Measurements from ENCODE around the gene PXDC1. TPM values are rescaled to one million over a fixed set of nuclear protein-coding genes. Genes with fewer than 3 reads are reported as not detected.
"Not testable (repeated sequence)": the region's sequence is repeated elsewhere in the genome, so short reads cannot be mapped to it uniquely, and the experiment has no call there.

Gene PXDC1
- total RNA-seq, 2 experiments from 2014 or later: 3.9 to 4.8 TPM

GRCh38 chr6:3701631-3702030 is 49.9 kb downstream of the PXDC1 start:
- H3K4me3 Mint-ChIP-seq: no peak overlapping the region
- no peak overlapping the region for H3K27ac Mint-ChIP-seq
- intact Hi-C loops (cut with micrococcal nuclease): no loop called here
- no peaks in the 10 kb centered on the region for H3K36me3 Mint-ChIP-seq
- POLR2A ChIA-PET: no interaction called here
- no peak for DNase-seq
- H3K9me3 Mint-ChIP-seq: peaks cover 8% of the 10 kb centered on the region
- H3K27me3 Mint-ChIP-seq: peaks cover 18% of the 10 kb centered on the region
- no peaks in the 10 kb centered on the region for H3K4me1 Mint-ChIP-seq (ENCODE audit: low read depth)
- CTCF ChIA-PET: no interaction called here

GRCh38 chr6:3699231-3699630 is 52.3 kb downstream of the PXDC1 start:
- intact Hi-C loops (cut with micrococcal nuclease): no loop called here
- POLR2A ChIA-PET: interaction anchor here (0.6 kb wide), 1 partner anchor 1239 kb away, joined by 3 read pairs; no protein-coding TSS in a partner anchor
- Mint-ChIP-seq H3K9me3 (peaks cover 8% of the 10 kb centered on the region), H3K27ac (no peak overlapping the region), H3K36me3 (no peaks in the 10 kb centered on the region), H3K4me3 (no peak overlapping the region), H3K4me1 (ENCODE audit: low read depth) (no peaks in the 10 kb centered on the region), H3K27me3 (peaks cover 10% of the 10 kb centered on the region)
- no peak for DNase-seq
- CTCF ChIA-PET: no interaction called here

DNA sequence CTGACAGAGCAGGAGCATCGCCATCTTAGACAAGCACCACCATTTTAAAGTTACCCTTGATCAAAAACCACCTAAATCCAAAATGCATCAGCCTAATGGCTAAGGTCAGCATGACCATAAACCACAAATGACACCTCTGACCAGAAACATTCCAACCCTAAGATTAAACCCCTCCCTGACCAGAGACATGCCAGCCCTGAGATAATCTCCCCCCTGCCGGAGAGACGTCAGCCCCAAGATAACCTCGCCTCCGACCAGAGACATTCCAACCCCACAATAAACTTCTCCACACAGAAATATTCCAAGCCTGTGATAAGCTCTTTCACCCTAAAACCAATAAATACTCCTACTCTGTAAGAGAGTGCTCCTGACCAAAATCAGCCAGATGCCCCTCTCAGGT is 53.5 kb downstream of the PXDC1 start:
- intact Hi-C loops (cut with micrococcal nuclease): no loop called here
- H3K4me1 Mint-ChIP-seq (ENCODE audit: low read depth): no peaks in the 10 kb centered on the region
- H3K27ac Mint-ChIP-seq: no peak overlapping the region
- peaks cover 8% of the 10 kb centered on the region for H3K9me3 Mint-ChIP-seq
- peaks cover 10% of the 10 kb centered on the region for H3K27me3 Mint-ChIP-seq
- ChIA-PET POLR2A (no interaction called here), CTCF (interaction anchor here (0.8 kb wide), 1 partner anchor 151 kb away, joined by 3 read pairs; the partner anchor contains the start of gene FAM50B)
- no peak overlapping the region for H3K4me3 Mint-ChIP-seq
- no peak for DNase-seq
- no peaks in the 10 kb centered on the region for H3K36me3 Mint-ChIP-seq

DNA sequence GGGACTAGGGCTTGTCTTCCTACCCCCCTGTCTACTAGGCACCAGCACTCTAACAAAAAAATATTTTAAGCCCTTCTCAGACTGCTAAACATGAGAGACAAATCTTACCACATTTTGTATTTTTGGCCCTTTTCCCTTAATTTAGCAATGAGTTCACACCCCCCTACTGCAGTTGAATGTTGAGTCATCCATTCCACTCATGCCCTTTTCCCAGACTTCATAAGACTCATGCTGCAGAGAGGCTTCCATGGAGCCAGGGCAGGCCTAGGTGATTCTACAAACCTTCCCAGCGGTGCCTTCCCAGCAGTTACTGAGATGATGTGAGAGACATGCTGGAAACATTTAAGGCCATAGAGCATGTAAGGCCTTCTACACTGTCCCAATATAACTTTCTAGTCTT is 53.9 kb downstream of the PXDC1 start:
- DNase-seq: no peak
- Mint-ChIP-seq H3K27ac (no peak overlapping the region), H3K4me1 (ENCODE audit: low read depth) (no peaks in the 10 kb centered on the region), H3K36me3 (no peaks in the 10 kb centered on the region), H3K27me3 (peaks cover 10% of the 10 kb centered on the region), H3K9me3 (peaks cover 8% of the 10 kb centered on the region), H3K4me3 (no peak overlapping the region)
- ChIA-PET CTCF (no interaction called here), POLR2A (no interaction called here)
- intact Hi-C loops (cut with micrococcal nuclease): no loop called here

- Mint-ChIP-seq H3K9me3 (peaks cover 8% of the 10 kb centered on the region), H3K4me1 (ENCODE audit: low read depth) (no peaks in the 10 kb centered on the region), H3K36me3 (no peaks in the 10 kb centered on the region), H3K27ac (no peak overlapping the region), H3K27me3 (peaks cover 10% of the 10 kb centered on the region), H3K4me3 (no peak overlapping the region)
- DNase-seq: no peak
- intact Hi-C loops (cut with micrococcal nuclease): no loop called here
- ChIA-PET POLR2A (no interaction called here), CTCF (no interaction called here)
Measured at GRCh38 chr6:3696525-3697088, 54.9 kb downstream of the PXDC1 start.

DNA sequence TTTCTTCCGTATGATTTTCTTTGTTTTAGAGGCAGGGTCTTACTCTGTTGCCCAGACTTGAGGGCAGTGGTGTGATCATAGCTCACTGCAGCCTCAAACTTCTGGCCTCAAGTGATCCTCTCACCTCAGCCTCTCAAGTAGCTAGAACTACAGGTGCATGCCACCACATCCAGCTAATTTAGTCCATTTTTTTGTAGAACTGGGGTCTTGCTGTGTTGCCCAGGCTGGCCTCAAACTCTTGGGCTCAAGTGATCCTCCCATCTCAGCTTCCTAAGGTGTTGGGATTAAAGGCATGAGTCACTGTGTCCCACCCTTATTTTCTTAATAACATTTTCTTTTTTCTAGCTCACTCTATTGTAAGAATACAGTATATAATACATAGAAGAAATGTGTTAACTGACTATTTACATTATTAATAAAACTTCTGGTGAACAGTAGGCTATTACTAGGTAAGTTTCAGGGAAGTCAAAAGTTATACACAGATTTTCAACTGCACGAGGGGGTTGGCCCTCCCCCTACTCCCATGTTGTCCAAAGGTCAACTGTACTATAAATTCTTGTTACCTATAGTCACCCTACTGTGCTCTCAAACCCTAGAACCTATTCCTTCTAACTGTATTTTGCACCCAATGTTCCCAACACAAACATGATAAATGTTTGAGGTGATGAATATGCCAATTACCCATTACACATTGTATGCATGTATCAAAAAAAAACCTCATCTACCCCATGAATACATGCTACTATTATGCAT is 56.3 kb downstream of the PXDC1 start:
- H3K4me1 Mint-ChIP-seq (ENCODE audit: low read depth): no peaks in the 10 kb centered on the region
- CTCF ChIA-PET: no interaction called here
- H3K9me3 Mint-ChIP-seq: peaks cover 8% of the 10 kb centered on the region
- POLR2A ChIA-PET: no interaction called here
- H3K27me3 Mint-ChIP-seq: peaks cover 10% of the 10 kb centered on the region
- no peak overlapping the region for H3K4me3 Mint-ChIP-seq
- no peak overlapping the region for H3K27ac Mint-ChIP-seq
- H3K36me3 Mint-ChIP-seq: no peaks in the 10 kb centered on the region
- intact Hi-C loops (cut with micrococcal nuclease): no loop called here
- DNase-seq: no peak

DNA sequence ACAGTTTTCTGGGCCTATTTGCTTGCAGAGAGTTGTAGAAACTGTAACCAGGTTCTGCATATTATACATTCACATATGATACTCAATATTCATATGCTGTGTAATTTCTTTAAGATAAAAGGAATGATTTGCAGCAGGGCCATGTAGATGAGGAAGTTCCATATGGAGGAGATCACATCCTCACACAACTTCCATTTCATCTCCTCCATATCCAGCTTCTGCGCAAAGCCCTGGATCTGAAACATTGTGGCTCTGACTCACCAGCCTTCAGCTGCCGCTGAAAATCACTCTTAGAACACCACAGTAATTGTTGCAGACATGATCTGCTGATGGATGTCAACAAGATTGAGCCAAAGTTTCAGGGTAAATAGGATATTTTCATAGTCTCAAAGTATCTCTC is 57.7 kb downstream of the PXDC1 start:
- Mint-ChIP-seq H3K27me3 (peaks cover 7% of the 10 kb centered on the region), H3K27ac (no peak overlapping the region), H3K9me3 (peaks cover 5% of the 10 kb centered on the region), H3K36me3 (no peaks in the 10 kb centered on the region), H3K4me1 (ENCODE audit: low read depth) (no peaks in the 10 kb centered on the region), H3K4me3 (no peak overlapping the region)
- DNase-seq: no peak
- intact Hi-C loops (cut with micrococcal nuclease): no loop called here
- ChIA-PET CTCF (no interaction called here), POLR2A (no interaction called here)

GRCh38 chr6:3690506-3690905 is 61.0 kb downstream of the PXDC1 start:
- Mint-ChIP-seq H3K4me1 (ENCODE audit: low read depth) (no peaks in the 10 kb centered on the region), H3K27me3 (peaks cover 4% of the 10 kb centered on the region), H3K4me3 (no peak overlapping the region), H3K9me3 (no peaks in the 10 kb centered on the region), H3K36me3 (no peaks in the 10 kb centered on the region), H3K27ac (no peak overlapping the region)
- ChIA-PET CTCF (no interaction called here), POLR2A (interaction anchor here (0.6 kb wide), 1 partner anchor 1057 kb away, joined by 3 read pairs; no protein-coding TSS in a partner anchor)
- intact Hi-C loops (cut with micrococcal nuclease): no loop called here
- DNase-seq: no peak

- no peak overlapping the region for H3K27ac Mint-ChIP-seq
- ChIA-PET CTCF (no interaction called here), POLR2A (no interaction called here)
- no peaks in the 10 kb centered on the region for H3K9me3 Mint-ChIP-seq
- intact Hi-C loops (cut with micrococcal nuclease): no loop called here
- H3K36me3 Mint-ChIP-seq: no peaks in the 10 kb centered on the region
- H3K27me3 Mint-ChIP-seq: peaks cover 6% of the 10 kb centered on the region
- no peak overlapping the region for H3K4me3 Mint-ChIP-seq
- no peak for DNase-seq
- no peaks in the 10 kb centered on the region for H3K4me1 Mint-ChIP-seq (ENCODE audit: low read depth)
Measured at GRCh38 chr6:3687847-3688246, 63.7 kb downstream of the PXDC1 start.

DNA sequence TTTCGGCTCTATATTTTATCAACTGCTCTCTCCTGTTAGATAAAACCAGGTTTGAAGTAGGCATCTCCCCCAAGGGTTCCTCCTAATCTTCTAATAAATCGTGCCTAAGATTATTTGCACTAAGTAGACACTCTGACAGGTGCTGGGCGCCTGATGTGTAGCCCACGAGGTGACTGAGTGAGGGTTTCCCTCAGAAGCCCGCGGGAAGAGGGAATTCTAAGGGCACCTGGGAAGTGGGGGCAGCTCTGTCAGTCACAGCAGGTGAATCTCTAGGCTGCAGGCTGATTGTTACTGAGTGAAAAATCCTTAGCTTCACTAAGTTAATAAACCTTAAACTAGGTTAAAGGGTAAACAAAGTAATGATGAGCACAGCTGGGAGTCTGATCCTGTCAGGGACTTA is 68.2 kb downstream of the PXDC1 start:
- no peak for DNase-seq
- POLR2A ChIA-PET: no interaction called here
- Mint-ChIP-seq H3K36me3 (no peaks in the 10 kb centered on the region), H3K27me3 (peaks cover 9% of the 10 kb centered on the region), H3K4me3 (no peak overlapping the region), H3K9me3 (peaks cover 2% of the 10 kb centered on the region), H3K4me1 (ENCODE audit: low read depth) (no peaks in the 10 kb centered on the region), H3K27ac (no peak overlapping the region)
- CTCF ChIA-PET: no interaction called here
- intact Hi-C loops (cut with micrococcal nuclease): no loop called here

GRCh38 chr6:3678946-3679345 is 72.6 kb downstream of the PXDC1 start:
- DNase-seq: no peak
- Mint-ChIP-seq H3K4me1 (ENCODE audit: low read depth) (no peaks in the 10 kb centered on the region), H3K27ac (no peak overlapping the region), H3K27me3 (peaks cover 9% of the 10 kb centered on the region), H3K36me3 (no peaks in the 10 kb centered on the region), H3K9me3 (peaks cover 8% of the 10 kb centered on the region), H3K4me3 (no peak overlapping the region)
- ChIA-PET CTCF (no interaction called here), POLR2A (no interaction called here)
- intact Hi-C loops (cut with micrococcal nuclease): no loop called here

- CTCF ChIA-PET; intact Hi-C loops (cut with micrococcal nuclease); POLR2A ChIA-PET; H3K4me1 Mint-ChIP-seq (ENCODE audit: low read depth); H3K4me3 Mint-ChIP-seq; DNase-seq; H3K36me3 Mint-ChIP-seq; H3K27ac Mint-ChIP-seq: not testable (repeated sequence)
- peaks cover 11% of the 10 kb centered on the region for H3K27me3 Mint-ChIP-seq
- peaks cover 12% of the 10 kb centered on the region for H3K9me3 Mint-ChIP-seq
Measured at GRCh38 chr6:3677751-3678150, 73.8 kb downstream of the PXDC1 start.

GRCh38 chr6:3677351-3677750 is 74.2 kb downstream of the PXDC1 start:
- H3K36me3 Mint-ChIP-seq; intact Hi-C loops (cut with micrococcal nuclease); H3K4me3 Mint-ChIP-seq; DNase-seq; H3K4me1 Mint-ChIP-seq (ENCODE audit: low read depth); H3K27ac Mint-ChIP-seq; POLR2A ChIA-PET; CTCF ChIA-PET: not testable (repeated sequence)
- Mint-ChIP-seq H3K27me3 (peaks cover 11% of the 10 kb centered on the region), H3K9me3 (peaks cover 12% of the 10 kb centered on the region)
